ENCODE measurements around the gene DST.

DST gene

GRCh38 chr6:56521976-56522375 is 120.7 kb downstream of the DST start:
- DNase-seq (ENCODE audit: low read depth) = no peak
- no peak overlapping the region for H3K4me3 ChIP-seq (ENCODE audit: low read depth, low read length)
- no peak for TF ChIP-seq CTCF (IDR thresholded peaks at IDR 0.05; ENCODE audit: insufficient read depth, low read depth, low read length, missing control alignments)

GRCh38 chr6:56521454-56521853 is 121.2 kb downstream of the DST start:
- no peak for DNase-seq (ENCODE audit: low read depth)
- TF ChIP-seq CTCF (IDR thresholded peaks at IDR 0.05; ENCODE audit: insufficient read depth, low read depth, low read length, missing control alignments) = no peak
- no peak overlapping the region for H3K4me3 ChIP-seq (ENCODE audit: low read depth, low read length)

- no peak overlapping the region for H3K4me3 ChIP-seq (ENCODE audit: low read depth, low read length)
- TF ChIP-seq CTCF (IDR thresholded peaks at IDR 0.05; ENCODE audit: insufficient read depth, low read depth, low read length, missing control alignments) = no peak
- no peak for DNase-seq (ENCODE audit: low read depth)
Observed at GRCh38 chr6:56520218-56520617, 122.5 kb downstream of the DST start.

- H3K4me3 ChIP-seq (ENCODE audit: low read depth, low read length) = no peak overlapping the region
- DNase-seq (ENCODE audit: low read depth) = no peak
- TF ChIP-seq CTCF (IDR thresholded peaks at IDR 0.05; ENCODE audit: insufficient read depth, low read depth, low read length, missing control alignments) = no peak
Observed at GRCh38 chr6:56518995-56519767, 123.5 kb downstream of the DST start.

GRCh38 chr6:56517155-56517745 is 125.4 kb downstream of the DST start:
- DNase-seq (ENCODE audit: low read depth) = no peak
- H3K4me3 ChIP-seq (ENCODE audit: low read depth, low read length) = no peak overlapping the region
- TF ChIP-seq CTCF (IDR thresholded peaks at IDR 0.05; ENCODE audit: insufficient read depth, low read depth, low read length, missing control alignments) = no peak

GRCh38 chr6:56516003-56516402 is 126.7 kb downstream of the DST start:
- DNase-seq (ENCODE audit: low read depth) = no peak
- H3K4me3 ChIP-seq (ENCODE audit: low read depth, low read length) = no peak overlapping the region
- TF ChIP-seq CTCF (IDR thresholded peaks at IDR 0.05; ENCODE audit: insufficient read depth, low read depth, low read length, missing control alignments) = no peak
